Measurements from ENCODE around the gene RIN3. TPM values are rescaled to one million over a fixed set of nuclear protein-coding genes. Genes with fewer than 3 reads are reported as not detected.

RIN3 gene
- total RNA-seq, 1 experiment from 2014 or later, result 2.6 TPM

Other genes with a start within 250 kb of the RIN3 start
- gene SLC24A4, start 190.6 kb upstream of the RIN3 start, total RNA-seq (2014; rRNA removed; shearing (Covaris generic)), result 0.19 and 0.24 TPM in 2 replicates
- gene LGMN, start 234.8 kb downstream of the RIN3 start, total RNA-seq (2014; rRNA removed; shearing (Covaris generic)), result 94.2 and 105 TPM in 2 replicates